A673 (cell line): Measurements from ENCODE around the gene OR8S1. TPM values are rescaled to one million over a fixed set of nuclear protein-coding genes. Genes with fewer than 3 reads are reported as not detected.

Experiments used
- Bru-seq: library from RNA; stranded (reverse); fragments of 400-500 nt; gene quantifications from one replicate; lab custom pipeline; 2021; lab: Mats Ljungman, UMichigan
- BruChase-seq, 2 experiments: library from RNA; stranded (reverse); fragments of 400-500 nt; gene quantifications; one replicate each; lab custom pipeline; 2021; lab: Mats Ljungman, UMichigan
- BruUV-seq: library from RNA; stranded (reverse); fragments of 400-500 nt; replicated peaks from 2 replicates; lab custom pipeline; 2021; lab: Mats Ljungman, UMichigan
- CTCF ChIA-PET: fragments of 300-600 bp; sonication (Branson Sonifier 250); formaldehyde crosslinking; loops from one replicate; lab custom pipeline; 2022; ENCODE audit warnings: antibody characterized with exemption; lab: Charles Lee
- POLR2A ChIA-PET: fragments of 300-600 bp; sonication (Branson Sonifier 250); formaldehyde crosslinking; loops from one replicate; lab custom pipeline; 2022; ENCODE audit warnings: antibody characterized with exemption; ENCODE audit not compliant: low non-redundant PET; lab: Charles Lee
- DNase-seq: peaks from one replicate; pipeline ENCODE4 v3.0.0-alpha.2; 2015; ENCODE audit warnings: low spot score
- H3K27ac ChIP-seq: fragments of 200-600 bp; sonication (generic); 2 replicates; pipeline ENCODE4 v1.5.1; 2016; ENCODE audit warnings: mixed run types, low read depth, mild to moderate bottlenecking, mixed read lengths, antibody characterized with exemption, low read length; ENCODE audit not compliant: poor library complexity, severe bottlenecking
- H3K27me3 ChIP-seq: fragments of 200-600 bp; sonication (generic); replicated peaks from 2 replicates; pipeline ENCODE4 v1.6.1; 2017; ENCODE audit warnings: mixed run types, low read depth, mild to moderate bottlenecking, mixed read lengths, antibody characterized with exemption, low read length; ENCODE audit not compliant: insufficient read depth, poor library complexity
- H3K36me3 ChIP-seq: fragments of 200-600 bp; sonication (generic); 2 replicates; pipeline ENCODE4 v1.6.1; 2016; ENCODE audit warnings: mixed run types, mild to moderate bottlenecking, mixed read lengths, antibody characterized with exemption, low read length; ENCODE audit not compliant: insufficient read depth, poor library complexity, severe bottlenecking
- H3K4me1 ChIP-seq: fragments of 200-600 bp; sonication (generic); 2 replicates; pipeline ENCODE4 v1.6.1; 2017; ENCODE audit warnings: mixed run types, mild to moderate bottlenecking, mixed read lengths, antibody characterized with exemption, low read length; ENCODE audit not compliant: insufficient read depth, poor library complexity, severe bottlenecking
- H3K4me3 ChIP-seq: fragments of 200-600 bp; sonication (generic); 2 replicates; pipeline ENCODE4 v1.5.1; 2016; ENCODE audit warnings: low read depth, mixed run types, mild to moderate bottlenecking, mixed read lengths, low read length; ENCODE audit not compliant: poor library complexity, severe bottlenecking
- H3K9me3 ChIP-seq: fragments of 200-600 bp; sonication (generic); 2 replicates; pipeline ENCODE4 v1.6.1; 2016; ENCODE audit warnings: mixed run types, low read depth, mild to moderate bottlenecking, mixed read lengths, antibody characterized with exemption, low read length; ENCODE audit not compliant: poor library complexity, severe bottlenecking
- EZH2 ChIP-seq: fragments of 200-600 bp; sonication (generic); IDR thresholded peaks from 2 replicates; pipeline ENCODE4 v1.6.1; 2017; ENCODE audit warnings: borderline replicate concordance, low read depth, mild to moderate bottlenecking, mixed read lengths, antibody characterized with exemption, low read length; ENCODE audit not compliant: poor library complexity, severe bottlenecking
- intact Hi-C: fragments of 100-400 bp; cut with micrococcal nuclease; formaldehyde crosslinking; loops from one replicate; pipeline ENCODE4 v1.10.0; 2022; ENCODE audit not compliant: unreplicated experiment
- long read RNA-seq: library from polyadenylated mRNA; stranded (forward); transcript quantifications from one replicate; pipeline ENCODE4 v2.0.0, GENCODE V29; 2022
- total RNA-seq: library from RNA; stranded (reverse); gene quantifications from 2 replicates; pipeline ENCODE4 v1.2.3, GENCODE V29; 2021
- TF ChIP-seq, protein P1 (sequence below): fragments of 300-800, 200-600 bp; sonication (generic); conservative IDR thresholded peaks from 2 replicates; pipeline ENCODE4 v1.5.1; 2017; ENCODE audit warnings: low read depth, mild to moderate bottlenecking, antibody characterized with exemption, low read length, moderate library complexity, mixed read lengths

OR8S1 gene, protein sequence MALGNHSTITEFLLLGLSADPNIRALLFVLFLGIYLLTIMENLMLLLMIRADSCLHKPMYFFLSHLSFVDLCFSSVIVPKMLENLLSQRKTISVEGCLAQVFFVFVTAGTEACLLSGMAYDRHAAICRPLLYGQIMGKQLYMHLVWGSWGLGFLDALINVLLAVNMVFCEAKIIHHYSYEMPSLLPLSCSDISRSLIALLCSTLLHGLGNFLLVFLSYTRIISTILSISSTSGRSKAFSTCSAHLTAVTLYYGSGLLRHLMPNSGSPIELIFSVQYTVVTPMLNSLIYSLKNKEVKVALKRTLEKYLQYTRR
- total RNA-seq (not detected in 2 replicates), Bru-seq, nascent RNA (not detected), BruChase-seq, experiment 1, labeled RNA remaining after a 2-hour chase (not detected), BruChase-seq, experiment 2, labeled RNA remaining after a 6-hour chase (not detected)
- long read RNA-seq, result 0 reads

DNA sequence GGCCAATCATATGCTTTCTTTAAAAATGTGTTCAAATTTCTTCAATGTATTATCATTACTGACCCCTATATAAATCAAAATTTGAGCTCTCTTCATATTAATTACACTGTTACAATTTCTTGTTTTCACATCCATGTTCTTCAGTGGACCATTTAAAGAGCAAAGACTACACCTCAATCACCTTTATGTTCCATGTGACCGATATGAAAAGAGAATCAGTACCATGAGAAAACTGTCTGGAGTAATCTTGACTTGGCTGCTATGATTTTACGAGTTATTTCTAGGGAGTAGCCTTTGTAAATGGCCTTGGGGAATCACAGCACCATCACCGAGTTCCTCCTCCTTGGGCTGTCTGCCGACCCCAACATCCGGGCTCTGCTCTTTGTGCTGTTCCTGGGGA lies at the start of gene OR8S1:
OR8S1 (plus strand) TSS at position 301 of the 400 bp plus-strand sequence; CDS start at position 301, 0 bp downstream.
- DNase-seq, result no peak
- no peak within 1 kb of the TSS for H3K27ac ChIP-seq
- no TSS peak for BruUV-seq
- H3K36me3 ChIP-seq, result no peaks in the 10 kb centered on the region
- no peaks in the 10 kb centered on the region for H3K9me3 ChIP-seq
- POLR2A ChIA-PET, result no interaction called here
- peaks cover 9% of the 10 kb centered on the region for H3K27me3 ChIP-seq
- intact Hi-C loops, result no loop called here
- TF ChIP-seq EZH2, result no peak
- TF ChIP-seq, protein P1, sequence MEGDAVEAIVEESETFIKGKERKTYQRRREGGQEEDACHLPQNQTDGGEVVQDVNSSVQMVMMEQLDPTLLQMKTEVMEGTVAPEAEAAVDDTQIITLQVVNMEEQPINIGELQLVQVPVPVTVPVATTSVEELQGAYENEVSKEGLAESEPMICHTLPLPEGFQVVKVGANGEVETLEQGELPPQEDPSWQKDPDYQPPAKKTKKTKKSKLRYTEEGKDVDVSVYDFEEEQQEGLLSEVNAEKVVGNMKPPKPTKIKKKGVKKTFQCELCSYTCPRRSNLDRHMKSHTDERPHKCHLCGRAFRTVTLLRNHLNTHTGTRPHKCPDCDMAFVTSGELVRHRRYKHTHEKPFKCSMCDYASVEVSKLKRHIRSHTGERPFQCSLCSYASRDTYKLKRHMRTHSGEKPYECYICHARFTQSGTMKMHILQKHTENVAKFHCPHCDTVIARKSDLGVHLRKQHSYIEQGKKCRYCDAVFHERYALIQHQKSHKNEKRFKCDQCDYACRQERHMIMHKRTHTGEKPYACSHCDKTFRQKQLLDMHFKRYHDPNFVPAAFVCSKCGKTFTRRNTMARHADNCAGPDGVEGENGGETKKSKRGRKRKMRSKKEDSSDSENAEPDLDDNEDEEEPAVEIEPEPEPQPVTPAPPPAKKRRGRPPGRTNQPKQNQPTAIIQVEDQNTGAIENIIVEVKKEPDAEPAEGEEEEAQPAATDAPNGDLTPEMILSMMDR, result no peak
- CTCF ChIA-PET, result no interaction called here
- no peak within 1 kb of the TSS for H3K4me3 ChIP-seq
- H3K4me1 ChIP-seq, result no peaks in the 10 kb centered on the region

DNA sequence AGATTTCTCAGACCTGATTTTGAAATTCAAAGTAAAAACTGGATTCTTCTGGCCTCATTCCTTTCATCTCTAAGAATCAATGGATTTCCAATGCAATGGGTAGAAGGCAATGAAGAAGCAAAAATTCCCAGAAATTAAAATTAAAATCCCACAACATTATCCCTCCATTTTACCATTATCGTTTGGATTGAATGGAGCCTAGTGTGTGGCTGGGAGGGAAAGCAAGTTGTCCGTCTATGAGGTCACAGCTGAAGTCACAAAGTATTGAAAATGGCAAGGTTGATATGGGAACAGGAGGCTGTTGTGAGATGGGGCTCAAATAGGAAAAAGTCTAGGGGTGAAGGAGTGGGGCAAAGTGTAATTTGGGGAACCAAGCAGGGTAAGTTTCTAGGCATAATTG lies 43.2 kb upstream of the OR8S1 start, which contains the start of gene C12orf54:
C12orf54 (plus strand) TSS at position 301 of the 400 bp plus-strand sequence. CDS start 799 bp downstream, outside the sequence.
- H3K9me3 ChIP-seq, result no peaks in the 10 kb centered on the region
- no peaks in the 10 kb centered on the region for H3K4me1 ChIP-seq
- TF ChIP-seq EZH2, result no peak
- TF ChIP-seq, protein P1, result no peak
- H3K4me3 ChIP-seq, result no peak within 1 kb of the TSS
- H3K27me3 ChIP-seq, result peaks cover 8% of the 10 kb centered on the region
- H3K36me3 ChIP-seq, result no peaks in the 10 kb centered on the region
- BruUV-seq, result no TSS peak
- intact Hi-C loops, result no loop called here
- no peak within 1 kb of the TSS for H3K27ac ChIP-seq
- POLR2A ChIA-PET, result no interaction called here
- DNase-seq, result no peak
- CTCF ChIA-PET, result no interaction called here

DNA sequence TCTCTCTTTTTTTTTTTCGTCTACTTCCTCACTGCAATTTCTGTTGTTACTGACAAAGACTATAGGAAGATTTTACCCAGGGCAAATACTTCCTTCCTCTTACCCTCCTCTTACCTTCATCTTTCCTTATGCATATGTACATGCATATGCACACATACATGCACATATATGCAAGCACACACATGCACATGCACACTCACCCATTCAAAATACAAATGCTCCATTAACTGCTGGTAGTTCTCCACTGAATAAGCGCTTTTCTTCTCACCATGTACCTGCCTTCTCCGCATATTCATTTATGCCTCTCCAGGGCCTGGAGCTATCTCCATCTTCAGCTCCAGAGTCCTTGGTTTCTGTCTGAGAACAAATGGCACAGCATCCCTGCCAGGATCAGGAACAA lies 42.5 kb upstream of the OR8S1 start:
- Histone ChIP-seq H3K27me3 (peaks cover 8% of the 10 kb centered on the region), H3K27ac (no peak overlapping the region), H3K4me1 (no peaks in the 10 kb centered on the region), H3K4me3 (no peak overlapping the region), H3K9me3 (no peaks in the 10 kb centered on the region), H3K36me3 (no peaks in the 10 kb centered on the region)
- CTCF ChIA-PET, result no interaction called here
- POLR2A ChIA-PET, result no interaction called here
- intact Hi-C loops, result no loop called here
- no TSS peak for BruUV-seq
- TF ChIP-seq EZH2, result no peak
- TF ChIP-seq, protein P1, result no peak
- DNase-seq, result no peak
